ENCODE measurements around the gene HEYL.

The HEYL gene

DNA sequence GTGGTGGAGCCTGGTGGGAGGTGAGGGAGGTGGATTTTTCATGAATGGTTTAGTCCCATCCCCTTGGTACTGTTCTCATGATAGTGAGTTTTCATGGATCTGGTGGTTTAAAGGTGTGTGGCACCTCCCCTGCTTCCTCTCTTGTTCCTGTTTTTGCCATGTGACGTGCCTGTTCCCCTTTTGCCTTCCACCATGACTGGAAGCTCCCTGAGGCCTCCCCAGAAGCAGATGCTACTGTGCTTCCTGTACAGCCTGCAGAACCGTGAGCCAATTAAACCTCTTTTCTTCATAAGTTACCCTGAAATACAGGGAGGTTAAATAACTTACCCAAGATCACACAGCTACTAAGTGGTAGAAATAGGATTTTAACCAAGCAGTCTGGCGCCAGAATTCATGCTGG, 4.3 kb upstream of the HEYL start:
- Histone ChIP-seq H3K4me1 (ENCODE audit: control insufficient read depth, low read length) (peaks cover 9% of the 10 kb centered on the region), H3K9me2 (replicated peaks; ENCODE audit: control insufficient read depth, low read length) (no peaks in the 10 kb centered on the region), H3K79me2 (ENCODE audit: control insufficient read depth, low read length) (no peaks in the 10 kb centered on the region), H3K9me3 (ENCODE audit: control insufficient read depth, insufficient read depth, low read length) (no peaks in the 10 kb centered on the region), H3K27me3 (ENCODE audit: control insufficient read depth, low read length) (peaks cover 17% of the 10 kb centered on the region), H4K20me1 (ENCODE audit: control insufficient read depth, insufficient read depth, low read depth, low read length) (no peaks in the 10 kb centered on the region), H3K4me2 (ENCODE audit: low read length) (no peak overlapping the region), H3K36me3 (ENCODE audit: control insufficient read depth, low read length) (no peaks in the 10 kb centered on the region), H3K27ac (ENCODE audit: low read depth, low read length) (no peak overlapping the region), H3K4me3 (ENCODE audit: low read length) (no peak overlapping the region), H3F3A (ENCODE audit: control insufficient read depth, insufficient read depth) (no peaks in the 10 kb centered on the region)
- no peak for TF ChIP-seq EZH2phosphoT487 (IDR thresholded peaks at IDR 0.05; ENCODE audit: borderline replicate concordance, low read length)
- TF ChIP-seq, protein P1, sequence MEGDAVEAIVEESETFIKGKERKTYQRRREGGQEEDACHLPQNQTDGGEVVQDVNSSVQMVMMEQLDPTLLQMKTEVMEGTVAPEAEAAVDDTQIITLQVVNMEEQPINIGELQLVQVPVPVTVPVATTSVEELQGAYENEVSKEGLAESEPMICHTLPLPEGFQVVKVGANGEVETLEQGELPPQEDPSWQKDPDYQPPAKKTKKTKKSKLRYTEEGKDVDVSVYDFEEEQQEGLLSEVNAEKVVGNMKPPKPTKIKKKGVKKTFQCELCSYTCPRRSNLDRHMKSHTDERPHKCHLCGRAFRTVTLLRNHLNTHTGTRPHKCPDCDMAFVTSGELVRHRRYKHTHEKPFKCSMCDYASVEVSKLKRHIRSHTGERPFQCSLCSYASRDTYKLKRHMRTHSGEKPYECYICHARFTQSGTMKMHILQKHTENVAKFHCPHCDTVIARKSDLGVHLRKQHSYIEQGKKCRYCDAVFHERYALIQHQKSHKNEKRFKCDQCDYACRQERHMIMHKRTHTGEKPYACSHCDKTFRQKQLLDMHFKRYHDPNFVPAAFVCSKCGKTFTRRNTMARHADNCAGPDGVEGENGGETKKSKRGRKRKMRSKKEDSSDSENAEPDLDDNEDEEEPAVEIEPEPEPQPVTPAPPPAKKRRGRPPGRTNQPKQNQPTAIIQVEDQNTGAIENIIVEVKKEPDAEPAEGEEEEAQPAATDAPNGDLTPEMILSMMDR (IDR thresholded peaks at IDR 0.05; ENCODE audit: low read depth, low read length, poor library complexity, severe bottlenecking), result no peak

DNA sequence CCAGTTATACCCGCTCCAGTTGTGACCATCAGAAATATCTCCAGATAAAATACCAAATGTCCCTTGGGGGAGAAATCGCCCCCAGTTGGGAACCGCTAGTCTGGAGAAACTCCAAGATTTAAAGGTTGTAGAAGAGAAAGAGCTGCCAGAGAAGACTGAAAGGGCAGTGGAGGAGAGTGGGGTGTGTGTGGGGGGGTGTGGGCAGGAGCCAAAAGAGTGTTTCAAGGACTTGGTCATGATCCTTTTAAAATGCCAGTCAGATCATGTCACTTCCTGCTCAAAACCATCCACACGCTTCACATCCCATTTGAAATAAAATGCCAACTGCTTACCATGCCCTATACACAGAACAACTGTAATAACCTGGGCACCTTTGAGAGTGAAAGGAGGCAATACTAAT, 3.4 kb upstream of the HEYL start:
- Histone ChIP-seq H3K4me3 (ENCODE audit: low read length) (no peak overlapping the region), H3K27me3 (ENCODE audit: control insufficient read depth, low read length) (peaks cover 18% of the 10 kb centered on the region), H3K4me2 (ENCODE audit: low read length) (no peak overlapping the region), H4K20me1 (ENCODE audit: control insufficient read depth, insufficient read depth, low read depth, low read length) (no peaks in the 10 kb centered on the region), H3K79me2 (ENCODE audit: control insufficient read depth, low read length) (no peaks in the 10 kb centered on the region), H3K9me3 (ENCODE audit: control insufficient read depth, insufficient read depth, low read length) (no peaks in the 10 kb centered on the region), H3K4me1 (ENCODE audit: control insufficient read depth, low read length) (peaks cover 9% of the 10 kb centered on the region), H3F3A (ENCODE audit: control insufficient read depth, insufficient read depth) (no peaks in the 10 kb centered on the region), H3K27ac (ENCODE audit: low read depth, low read length) (no peak overlapping the region), H3K36me3 (ENCODE audit: control insufficient read depth, low read length) (no peaks in the 10 kb centered on the region), H3K9me2 (replicated peaks; ENCODE audit: control insufficient read depth, low read length) (no peaks in the 10 kb centered on the region)
- TF ChIP-seq EZH2phosphoT487 (IDR thresholded peaks at IDR 0.05; ENCODE audit: borderline replicate concordance, low read length), result no peak
- TF ChIP-seq, protein P1 (IDR thresholded peaks at IDR 0.05; ENCODE audit: low read depth, low read length, poor library complexity, severe bottlenecking), result no peak

DNA sequence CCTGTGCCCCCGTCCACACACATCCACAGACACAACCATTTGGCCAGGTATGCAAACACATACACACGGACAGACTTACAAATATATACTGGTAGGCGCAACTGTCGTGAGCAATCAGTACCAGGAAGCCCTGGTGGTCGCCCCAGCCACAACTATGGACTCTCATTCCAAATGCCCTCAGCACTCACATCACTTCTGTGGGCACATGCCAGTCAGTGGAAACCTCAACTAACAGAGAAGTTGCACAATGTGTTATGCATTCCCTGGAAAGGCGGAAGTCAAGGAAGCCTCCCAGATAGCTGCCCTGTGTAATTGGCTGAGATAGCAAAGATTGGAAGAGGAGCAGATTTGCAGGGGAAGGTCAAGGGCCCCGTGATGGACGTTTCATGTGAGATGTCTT, 1.4 kb upstream of the HEYL start:
- Histone ChIP-seq H3K4me3 (ENCODE audit: low read length) (no peak overlapping the region), H3K9me3 (ENCODE audit: control insufficient read depth, insufficient read depth, low read length) (no peaks in the 10 kb centered on the region), H3K79me2 (ENCODE audit: control insufficient read depth, low read length) (no peaks in the 10 kb centered on the region), H3K27me3 (ENCODE audit: control insufficient read depth, low read length) (peaks cover 18% of the 10 kb centered on the region), H4K20me1 (ENCODE audit: control insufficient read depth, insufficient read depth, low read depth, low read length) (no peaks in the 10 kb centered on the region), H3K9me2 (replicated peaks; ENCODE audit: control insufficient read depth, low read length) (no peaks in the 10 kb centered on the region), H3K27ac (ENCODE audit: low read depth, low read length) (no peak overlapping the region), H3K36me3 (ENCODE audit: control insufficient read depth, low read length) (no peaks in the 10 kb centered on the region), H3F3A (ENCODE audit: control insufficient read depth, insufficient read depth) (no peaks in the 10 kb centered on the region), H3K4me2 (ENCODE audit: low read length) (no peak overlapping the region), H3K4me1 (ENCODE audit: control insufficient read depth, low read length) (peaks cover under 1% of the 10 kb centered on the region)
- no peak for TF ChIP-seq EZH2phosphoT487 (IDR thresholded peaks at IDR 0.05; ENCODE audit: borderline replicate concordance, low read length)
- TF ChIP-seq, protein P1 (IDR thresholded peaks at IDR 0.05; ENCODE audit: low read depth, low read length, poor library complexity, severe bottlenecking), result no peak

DNA sequence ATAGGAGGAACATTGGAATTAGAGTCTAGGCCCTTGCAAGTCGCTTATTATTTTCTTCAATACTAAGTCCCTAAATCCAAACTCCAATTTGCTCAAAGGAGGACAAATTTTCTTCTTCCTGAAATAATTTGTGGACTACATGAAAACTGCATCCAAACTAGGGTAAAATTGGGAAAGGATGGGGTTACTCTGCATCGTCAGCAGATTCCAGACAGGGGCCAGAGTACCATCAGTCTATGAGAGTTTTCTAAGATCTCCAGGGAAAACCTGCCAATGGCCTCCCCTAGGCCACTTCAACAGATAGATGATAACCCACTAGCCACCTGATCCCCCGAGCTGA, 508 bp downstream of the HEYL start:
- Histone ChIP-seq H3K4me2 (ENCODE audit: low read length) (no peak overlapping the region), H3K4me3 (ENCODE audit: low read length) (no peak overlapping the region), H3K9me2 (replicated peaks; ENCODE audit: control insufficient read depth, low read length) (no peaks in the 10 kb centered on the region), H3K27me3 (ENCODE audit: control insufficient read depth, low read length) (peaks cover 22% of the 10 kb centered on the region), H3F3A (ENCODE audit: control insufficient read depth, insufficient read depth) (no peaks in the 10 kb centered on the region), H3K9me3 (ENCODE audit: control insufficient read depth, insufficient read depth, low read length) (no peaks in the 10 kb centered on the region), H3K79me2 (ENCODE audit: control insufficient read depth, low read length) (no peaks in the 10 kb centered on the region), H3K36me3 (ENCODE audit: control insufficient read depth, low read length) (no peaks in the 10 kb centered on the region), H3K4me1 (ENCODE audit: control insufficient read depth, low read length) (no peaks in the 10 kb centered on the region), H3K27ac (ENCODE audit: low read depth, low read length) (no peak overlapping the region), H4K20me1 (ENCODE audit: control insufficient read depth, insufficient read depth, low read depth, low read length) (no peaks in the 10 kb centered on the region)
- TF ChIP-seq EZH2phosphoT487 (IDR thresholded peaks at IDR 0.05; ENCODE audit: borderline replicate concordance, low read length), result no peak
- TF ChIP-seq, protein P1 (IDR thresholded peaks at IDR 0.05; ENCODE audit: low read depth, low read length, poor library complexity, severe bottlenecking), result no peak
